HL-60/S4 (cell line): ENCODE measurements around the gene PHF3.

Source experiments
- in situ Hi-C: fragments of 300-500 bp; cut with MboI; formaldehyde crosslinking; loops from 2 replicates; pipeline ENCODE4 v1.14.3; 2022; ENCODE audit warnings: low sequenced_read_pairs

PHF3 gene

GRCh38 chr6:63644668-63645326 is 9.2 kb downstream of the PHF3 start:
- in situ Hi-C loops, result no loop called here

GRCh38 chr6:63649269-63649668 is 13.7 kb downstream of the PHF3 start:
- in situ Hi-C loops, result no loop called here

- in situ Hi-C loops, result no loop called here
Measured at GRCh38 chr6:63649847-63650265, 14.3 kb downstream of the PHF3 start.

- in situ Hi-C loops, result no loop called here
Measured at GRCh38 chr6:63652980-63653379, 17.4 kb downstream of the PHF3 start.

- in situ Hi-C loops, result no loop called here
Measured at GRCh38 chr6:63660757-63661156, 25.2 kb downstream of the PHF3 start.

GRCh38 chr6:63661769-63662168 is 26.2 kb downstream of the PHF3 start:
- in situ Hi-C loops, result no loop called here

GRCh38 chr6:63663147-63663955 is 27.7 kb downstream of the PHF3 start:
- in situ Hi-C loops, result no loop called here

- in situ Hi-C loops, result no loop called here
Measured at GRCh38 chr6:63663956-63664281, 28.3 kb downstream of the PHF3 start.

- in situ Hi-C loops, result no loop called here
Measured at GRCh38 chr6:63671098-63671754, 35.6 kb downstream of the PHF3 start.

- in situ Hi-C loops, result no loop called here
Measured at GRCh38 chr6:63672582-63673129, 37.1 kb downstream of the PHF3 start.

GRCh38 chr6:63673692-63674091 is 38.1 kb downstream of the PHF3 start:
- in situ Hi-C loops, result no loop called here

GRCh38 chr6:63674635-63675034 is 39.0 kb downstream of the PHF3 start:
- in situ Hi-C loops, result no loop called here

GRCh38 chr6:63675138-63675537 is 39.5 kb downstream of the PHF3 start:
- in situ Hi-C loops, result no loop called here

GRCh38 chr6:63676412-63677114 is 41.0 kb downstream of the PHF3 start:
- in situ Hi-C loops, result no loop called here

GRCh38 chr6:63677282-63677681 is 41.7 kb downstream of the PHF3 start:
- in situ Hi-C loops, result no loop called here

- in situ Hi-C loops, result no loop called here
Measured at GRCh38 chr6:63683071-63683603, 47.5 kb downstream of the PHF3 start.

GRCh38 chr6:63685446-63686379 is 50.1 kb downstream of the PHF3 start:
- in situ Hi-C loops, result no loop called here

- in situ Hi-C loops, result no loop called here
Measured at GRCh38 chr6:63689421-63689820, 53.8 kb downstream of the PHF3 start.

- in situ Hi-C loops, result no loop called here
Measured at GRCh38 chr6:63690221-63690620, 54.6 kb downstream of the PHF3 start.

GRCh38 chr6:63705707-63706106 is 70.1 kb downstream of the PHF3 start:
- in situ Hi-C loops, result no loop called here
